GM21367 (cell line): ENCODE measurements around the gene C14orf93.

Source experiments
- ATAC-seq: cut with Tn5 transposase; IDR thresholded peaks from one replicate; pipeline ENCODE4 v1.9.1; 2021; ENCODE audit not compliant: unreplicated experiment

The C14orf93 gene

GRCh38 chr14:22995889-22996625 is 13.9 kb downstream of the C14orf93 start:
- ATAC-seq = no peak

GRCh38 chr14:22994762-22995275 is 15.1 kb downstream of the C14orf93 start:
- no peak for ATAC-seq

GRCh38 chr14:22993517-22993916 is 16.4 kb downstream of the C14orf93 start:
- ATAC-seq = no peak

GRCh38 chr14:22991852-22992251 is 18.1 kb downstream of the C14orf93 start:
- ATAC-seq = no peak

GRCh38 chr14:22987291-22987690 is 22.7 kb downstream of the C14orf93 start:
- ATAC-seq = no peak

- no peak for ATAC-seq
Observed at GRCh38 chr14:22986508-22987054, 23.4 kb downstream of the C14orf93 start.

- ATAC-seq = no peak
Observed at GRCh38 chr14:22985894-22986507, 23.9 kb downstream of the C14orf93 start.

- ATAC-seq = no peak
Observed at GRCh38 chr14:22984959-22985658, 24.8 kb downstream of the C14orf93 start.

- no peak for ATAC-seq
Observed at GRCh38 chr14:22982477-22983245, 27.3 kb downstream of the C14orf93 start, which contains the start of gene AJUBA. Gene AJUBA, minus strand, starts transcription at chr14:22982551. Its CDS starts 285 bp downstream, at chr14:22982266.

- no peak for ATAC-seq
Observed at GRCh38 chr14:22981876-22982476, 28.0 kb downstream of the C14orf93 start.

GRCh38 chr14:22981090-22981875 is 28.7 kb downstream of the C14orf93 start:
- no peak for ATAC-seq

GRCh38 chr14:22980672-22981089 is 29.3 kb downstream of the C14orf93 start:
- ATAC-seq = no peak

- no peak for ATAC-seq
Observed at GRCh38 chr14:22979748-22980392, 30.1 kb downstream of the C14orf93 start.

GRCh38 chr14:22978981-22979671 is 30.8 kb downstream of the C14orf93 start:
- no peak for ATAC-seq

- ATAC-seq = no peak
Observed at GRCh38 chr14:22978487-22978837, 31.5 kb downstream of the C14orf93 start.

GRCh38 chr14:22977684-22978486 is 32.1 kb downstream of the C14orf93 start:
- no peak for ATAC-seq

- ATAC-seq = no peak
Observed at GRCh38 chr14:22977434-22977683, 32.6 kb downstream of the C14orf93 start.
